Lower lobe of right lung (tissue), 2 donors: ENCODE results near the gene EHMT1. TPM values are rescaled to one million over a fixed set of nuclear protein-coding genes. Genes with fewer than 3 reads are reported as not detected.

Experiments used
- ATAC-seq, 2 donors: fragments of 200-7000 bp; cut with Tn5 transposase; one replicate each; pipeline ENCODE4 v1.9.1; 2020 to 2022; ENCODE audit warnings: mild to moderate bottlenecking in 2 of 2, moderate library complexity in 2 of 2
- DNase-seq: peaks from one replicate; pipeline ENCODE4 v3.0.0-alpha.2; 2020
- H3K27ac ChIP-seq: fragments of 200-600 bp; one replicate; pipeline ENCODE4 v1.8.0; 2022
- H3K27me3 ChIP-seq: fragments of 200-600 bp; one replicate; pipeline ENCODE4 v1.8.0; 2022; ENCODE audit warnings: low read depth
- H3K36me3 ChIP-seq: fragments of 200-600 bp; one replicate; pipeline ENCODE4 v1.8.0; 2022; ENCODE audit warnings: mild to moderate bottlenecking
- H3K4me1 ChIP-seq: fragments of 200-600 bp; one replicate; pipeline ENCODE4 v1.8.0; 2022
- H3K4me3 ChIP-seq: fragments of 200-600 bp; one replicate; pipeline ENCODE4 v1.8.0; 2022; ENCODE audit warnings: mild to moderate bottlenecking
- H3K9me3 ChIP-seq: fragments of 200-600 bp; one replicate; pipeline ENCODE4 v1.8.0; 2022
- CTCF ChIP-seq: fragments of 200-600 bp; IDR thresholded peaks from one replicate; pipeline ENCODE4 v1.8.0; 2022; ENCODE audit warnings: antibody characterized with exemption, mild to moderate bottlenecking
- intact Hi-C: fragments of 100-400 bp; cut with DNase I; formaldehyde crosslinking; loops from one replicate; pipeline ENCODE4 v1.11.0; 2022
- total RNA-seq: library from RNA; stranded (reverse); fragmentation: NEBNext Ultra II Directional; extraction: Animal tissue kit (Norgen Biotek cat#: 25700); gene quantifications from one replicate; pipeline ENCODE4 v1.2.1, GENCODE V29; 2021
- donor health status: DM: no; HTN: yes; CAD: no; lungs with severe emphysema.

The EHMT1 gene
- total RNA-seq, 1 donor from 2014 or later: 73.5 TPM

- Histone ChIP-seq H3K9me3 (no peaks in the 10 kb centered on the region), H3K27ac (peak overlapping the region; percentile 47), H3K27me3 (no peaks in the 10 kb centered on the region), H3K36me3 (peaks cover 70% of the 10 kb centered on the region), H3K4me3 (no peak overlapping the region), H3K4me1 (no peaks in the 10 kb centered on the region)
- no peak for ATAC-seq
- intact Hi-C loops: no loop called here
- no peak for DNase-seq
- TF ChIP-seq CTCF: no peak
Observed at GRCh38 chr9:137789295-137789895, 170.6 kb downstream of the EHMT1 start.

GRCh38 chr9:137791947-137792346 lies 173.1 kb downstream of the EHMT1 start:
- H3K36me3 ChIP-seq: peaks cover 69% of the 10 kb centered on the region
- no peak overlapping the region for H3K4me3 ChIP-seq
- ATAC-seq (no peak), DNase-seq (no peak)
- TF ChIP-seq CTCF: no peak
- H3K9me3 ChIP-seq: no peaks in the 10 kb centered on the region
- no peak overlapping the region for H3K27ac ChIP-seq
- H3K27me3 ChIP-seq: no peaks in the 10 kb centered on the region
- intact Hi-C loops: no loop called here
- no peaks in the 10 kb centered on the region for H3K4me1 ChIP-seq

GRCh38 chr9:137793196-137793841 lies 174.5 kb downstream of the EHMT1 start:
- no peak for TF ChIP-seq CTCF
- ATAC-seq (no peak), DNase-seq (no peak)
- Histone ChIP-seq H3K4me3 (no peak overlapping the region), H3K9me3 (no peaks in the 10 kb centered on the region), H3K36me3 (peaks cover 76% of the 10 kb centered on the region), H3K27me3 (no peaks in the 10 kb centered on the region), H3K4me1 (no peaks in the 10 kb centered on the region), H3K27ac (no peak overlapping the region)
- intact Hi-C loops: no loop called here

GRCh38 chr9:137795156-137795666 lies 176.4 kb downstream of the EHMT1 start:
- Histone ChIP-seq H3K36me3 (peaks cover 93% of the 10 kb centered on the region), H3K4me1 (no peaks in the 10 kb centered on the region), H3K27ac (no peak overlapping the region), H3K27me3 (no peaks in the 10 kb centered on the region), H3K4me3 (no peak overlapping the region), H3K9me3 (no peaks in the 10 kb centered on the region)
- DNase-seq: no peak
- intact Hi-C loops: no loop called here
- no peak for TF ChIP-seq CTCF
- no peak for ATAC-seq

GRCh38 chr9:137797206-137798120 lies 178.7 kb downstream of the EHMT1 start:
- no peak overlapping the region for H3K4me3 ChIP-seq
- peaks cover 93% of the 10 kb centered on the region for H3K36me3 ChIP-seq
- no peak overlapping the region for H3K27ac ChIP-seq
- TF ChIP-seq CTCF: no peak
- intact Hi-C loops: no loop called here
- no peaks in the 10 kb centered on the region for H3K27me3 ChIP-seq
- H3K9me3 ChIP-seq: no peaks in the 10 kb centered on the region
- H3K4me1 ChIP-seq: no peaks in the 10 kb centered on the region
- no peak for ATAC-seq
- no peak for DNase-seq
